NCI-H526 (cell line): Measurements from ENCODE around the gene ARNT2.
A peak's percentile ranks its signal among the peaks of the same experiment; 100 is the strongest.
"Not testable (repeated sequence)": the region's sequence is repeated elsewhere in the genome, so short reads cannot be mapped to it uniquely, and the experiment has no call there.

Experiments used
- DNase-seq, 2 experiments: peaks; one replicate each; lab custom pipeline; 2025; lab: John Stamatoyannopoulos, UW

Gene ARNT2

DNA sequence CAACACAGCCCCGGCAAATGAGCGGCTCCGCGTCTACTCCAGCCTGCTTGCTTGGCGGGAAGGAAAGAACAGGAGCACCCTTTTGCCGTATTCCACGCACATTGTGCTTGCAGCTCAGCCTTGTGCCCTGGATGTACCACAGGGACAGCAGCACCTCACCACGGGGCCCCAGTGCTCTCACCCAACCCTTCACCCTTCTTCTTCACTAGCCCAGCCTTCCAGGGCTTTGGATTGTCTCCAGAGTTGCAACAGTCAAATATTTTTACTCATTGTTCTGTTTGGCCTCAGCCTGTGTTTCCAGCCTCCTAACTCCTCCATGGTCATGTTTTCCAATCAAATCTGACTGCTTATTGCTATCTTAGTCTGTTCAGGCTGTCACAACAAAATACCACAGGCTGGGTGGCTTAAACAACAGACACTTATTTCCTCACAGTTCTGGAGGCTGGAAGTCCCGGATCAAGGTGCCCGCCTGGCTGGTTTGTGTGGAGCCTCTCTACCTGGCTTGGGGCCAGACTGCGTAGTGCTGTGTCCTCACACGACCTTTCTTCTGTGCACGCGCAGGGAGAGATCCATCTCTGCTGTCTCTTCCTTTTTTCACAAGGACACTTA is 211.7 kb downstream of the ARNT2 start:
- peak; percentile 71 to 85 for DNase-seq

DNA sequence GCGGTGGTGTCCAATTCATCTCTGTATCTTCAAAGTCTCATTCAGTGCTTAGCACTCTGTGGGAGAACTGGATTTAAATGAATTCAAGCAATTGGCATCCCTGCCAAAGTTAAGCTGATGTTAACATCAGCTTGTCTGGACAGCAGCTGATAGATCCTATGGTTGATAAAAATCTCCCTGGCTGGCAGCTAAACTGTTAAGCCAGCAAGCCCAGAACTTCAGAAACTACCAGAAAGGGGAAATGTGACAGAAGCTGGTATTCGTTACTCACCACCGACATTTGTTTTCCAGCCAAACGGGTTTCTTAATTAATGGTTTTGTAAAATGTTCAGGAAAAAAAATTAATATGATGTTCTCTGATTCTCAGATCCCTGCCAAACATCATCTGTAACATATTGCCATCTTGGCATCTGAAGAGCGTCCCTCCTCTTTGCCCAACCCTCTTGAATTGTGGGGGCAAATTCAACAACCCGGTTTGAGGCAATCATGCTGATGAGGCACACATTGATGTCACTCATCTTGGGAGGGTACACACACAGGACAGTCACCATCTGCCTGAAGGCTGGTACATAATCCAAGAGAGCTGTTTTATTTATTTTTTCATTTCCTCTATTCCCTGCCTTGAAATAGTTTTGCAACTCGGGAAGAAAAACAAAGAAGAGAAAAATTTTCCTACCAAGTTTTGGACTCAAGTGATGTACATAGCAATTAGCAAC is 214.7 kb downstream of the ARNT2 start:
- no peak for DNase-seq

DNA sequence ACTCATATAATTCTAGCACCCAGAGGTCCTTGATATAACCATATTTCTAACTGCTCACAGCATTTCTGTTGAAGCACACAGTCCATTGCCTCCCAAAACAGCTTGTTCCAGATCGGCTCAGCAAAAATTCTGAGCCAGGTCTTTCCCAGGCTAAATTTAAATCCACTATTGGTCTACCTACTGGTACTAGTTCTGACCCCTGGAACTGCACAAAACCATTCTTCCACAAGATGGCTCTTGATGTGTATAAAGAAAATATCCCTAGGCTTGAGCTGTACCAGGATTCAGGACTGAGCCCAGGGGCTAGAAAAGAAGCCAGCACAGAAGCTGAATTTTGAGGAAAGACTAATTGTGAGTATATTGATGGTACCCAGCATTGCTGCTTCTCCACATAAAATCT is 215.5 kb downstream of the ARNT2 start:
- DNase-seq = peak; percentile 1 to 11

DNA sequence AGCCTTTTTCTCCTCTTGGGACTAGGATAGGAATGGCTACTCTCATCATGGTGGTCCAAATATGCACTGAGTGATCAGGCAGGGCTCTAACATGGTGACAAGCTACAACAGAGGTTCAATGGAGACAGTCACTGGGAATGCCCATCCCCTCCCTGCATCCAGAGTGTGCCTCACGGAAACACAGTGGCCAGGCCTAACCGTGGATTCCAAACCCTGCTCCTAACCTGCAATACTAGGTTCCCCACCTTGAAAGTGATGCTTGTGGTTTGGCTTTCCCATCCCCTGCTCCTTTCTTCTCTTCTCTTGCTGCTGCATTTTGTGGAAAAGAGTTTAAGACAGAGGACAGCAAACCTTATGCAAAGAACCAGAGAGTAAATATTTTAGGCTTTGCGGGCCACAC is 216.0 kb downstream of the ARNT2 start:
- no peak for DNase-seq

DNA sequence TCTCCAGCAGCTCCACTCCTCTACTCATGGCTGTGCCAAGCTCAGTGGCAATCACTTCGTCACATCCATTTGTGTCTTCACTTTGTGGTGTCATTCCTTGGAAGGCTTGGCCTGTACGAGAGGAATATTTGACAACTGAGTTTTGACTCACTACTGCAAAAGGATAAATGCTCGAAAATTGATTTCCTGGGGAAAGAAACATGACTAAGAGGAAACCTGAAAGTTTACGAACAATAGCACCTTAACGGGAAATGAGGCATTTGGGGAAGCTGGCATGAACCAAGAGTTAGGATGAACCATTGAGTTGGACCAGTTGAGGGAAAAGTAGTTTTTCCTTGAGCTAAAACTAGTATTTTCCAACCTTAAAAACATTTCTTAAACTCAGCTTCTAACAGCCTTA is 216.7 kb downstream of the ARNT2 start:
- no peak for DNase-seq

DNA sequence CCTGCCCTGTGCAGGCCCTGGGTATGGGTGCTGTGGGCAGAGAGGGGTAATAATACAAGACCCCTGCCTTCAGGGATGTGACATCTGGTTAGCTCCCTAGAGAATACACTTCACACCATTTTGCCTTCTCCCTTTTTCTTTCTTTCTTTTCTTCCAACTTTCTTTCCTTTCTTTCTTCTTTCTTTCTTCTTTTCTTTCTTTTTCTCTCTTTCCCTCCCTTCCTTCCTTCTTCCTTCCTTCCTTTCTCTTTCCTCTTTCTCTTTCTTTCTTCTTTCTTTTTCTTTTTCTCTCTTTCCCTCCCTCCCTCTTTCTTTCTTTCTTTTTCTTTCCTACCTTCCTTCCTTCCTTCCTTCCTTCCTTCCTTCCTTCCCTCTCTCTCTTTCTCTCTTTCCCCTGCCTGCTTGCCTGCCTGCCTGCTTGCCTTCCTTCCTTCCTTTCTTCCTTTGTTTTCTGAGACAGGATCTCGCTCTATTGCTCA is 222.5 kb downstream of the ARNT2 start:
- DNase-seq = no peak

DNA sequence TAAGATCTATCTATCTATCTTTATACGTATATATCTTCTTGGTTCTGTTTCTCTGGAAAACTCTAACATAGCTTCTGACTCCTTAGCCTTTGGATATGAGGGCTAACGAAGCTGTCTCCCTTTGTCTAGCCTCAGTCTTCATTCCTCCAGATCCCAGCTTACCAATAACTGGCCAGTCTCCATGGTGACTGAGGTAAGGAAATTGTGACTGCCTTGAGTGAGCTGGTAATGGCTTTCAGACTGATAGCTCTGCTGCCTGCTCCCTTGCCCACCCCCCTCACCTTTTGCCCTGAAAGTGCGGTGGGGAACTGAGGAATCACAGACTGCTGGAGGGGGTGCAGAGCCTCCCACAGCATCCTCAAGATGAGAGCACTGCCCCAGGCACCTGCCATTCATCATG is 225.2 kb downstream of the ARNT2 start:
- DNase-seq = no peak

DNA sequence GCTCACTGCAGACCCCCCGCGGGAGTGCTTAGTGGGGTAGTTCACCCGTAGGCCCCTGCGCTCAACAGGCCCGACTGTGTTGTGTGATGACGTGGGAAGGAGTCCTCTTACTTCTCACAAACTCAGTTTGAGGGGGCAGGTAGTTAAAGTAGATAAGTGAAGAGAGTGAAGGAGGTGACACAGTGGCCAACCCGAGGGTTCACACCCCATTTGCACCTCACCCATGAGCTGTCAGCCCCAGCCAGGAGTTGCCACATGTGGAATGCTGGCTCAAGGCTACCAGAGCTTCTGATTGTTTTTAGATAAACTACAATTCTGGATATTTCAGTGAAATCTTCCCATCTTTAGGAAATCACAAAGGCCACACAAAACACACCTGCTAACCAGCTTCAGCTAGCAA is 226.8 kb downstream of the ARNT2 start:
- no peak for DNase-seq

DNA sequence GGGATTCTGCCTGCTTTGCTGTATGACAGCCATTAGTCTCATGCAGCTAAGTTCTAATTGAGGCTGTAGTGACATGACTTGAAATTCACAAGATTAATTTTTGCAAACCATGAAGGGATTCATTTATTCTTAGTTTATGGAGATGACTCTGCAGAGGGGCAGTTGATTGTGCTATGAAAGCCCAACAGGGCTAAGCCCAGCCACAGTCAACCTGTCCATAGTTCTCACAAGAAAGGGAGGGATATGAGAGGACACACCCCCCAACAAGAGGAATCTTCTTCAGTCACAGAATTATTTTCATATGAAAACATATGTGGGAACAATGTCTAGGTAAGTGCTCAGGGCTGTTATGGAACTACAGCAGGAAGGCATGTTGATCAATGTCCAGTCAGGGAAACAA is 229.0 kb downstream of the ARNT2 start:
- DNase-seq = peak in 1 of 2 experiments; percentile 11

DNA sequence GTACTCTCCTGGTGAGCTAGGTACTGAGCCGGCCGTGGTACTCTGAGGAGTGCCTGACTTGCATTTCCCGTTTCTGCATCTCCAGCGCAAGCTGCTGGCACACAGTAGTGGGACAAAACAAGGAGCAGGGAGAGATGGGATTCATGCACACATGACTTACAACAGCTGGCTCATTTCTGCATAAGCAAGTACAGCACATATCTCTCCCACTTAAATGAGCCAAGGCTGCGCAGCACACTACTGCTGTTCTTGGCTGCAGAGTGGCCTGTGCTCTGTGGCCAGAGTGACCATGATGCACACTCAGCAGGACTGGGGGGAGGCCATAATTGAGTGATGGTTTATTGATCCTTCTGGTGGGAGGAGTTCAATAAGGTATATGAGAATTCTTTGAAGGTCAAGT is 231.8 kb downstream of the ARNT2 start:
- DNase-seq = no peak

DNA sequence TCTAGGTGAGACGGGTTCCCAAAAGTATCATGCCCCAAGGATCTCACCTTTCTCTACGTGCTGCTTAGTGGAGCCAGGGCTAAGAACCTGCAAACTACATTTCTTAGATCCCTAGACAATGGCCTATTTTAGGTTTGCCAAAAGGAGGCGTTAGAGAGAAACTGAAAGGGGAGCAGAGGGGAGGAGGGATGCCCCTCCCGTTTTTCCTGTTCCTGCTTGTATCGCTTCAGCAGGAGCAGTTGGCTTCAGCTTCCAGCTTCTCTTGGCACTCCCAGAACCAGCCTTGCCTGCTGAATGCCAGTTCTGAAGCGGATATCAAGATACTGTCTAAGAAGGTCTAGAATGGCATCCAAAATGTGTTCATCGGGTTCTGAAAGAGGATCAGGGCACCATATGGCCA is 232.5 kb downstream of the ARNT2 start:
- DNase-seq = no peak

DNA sequence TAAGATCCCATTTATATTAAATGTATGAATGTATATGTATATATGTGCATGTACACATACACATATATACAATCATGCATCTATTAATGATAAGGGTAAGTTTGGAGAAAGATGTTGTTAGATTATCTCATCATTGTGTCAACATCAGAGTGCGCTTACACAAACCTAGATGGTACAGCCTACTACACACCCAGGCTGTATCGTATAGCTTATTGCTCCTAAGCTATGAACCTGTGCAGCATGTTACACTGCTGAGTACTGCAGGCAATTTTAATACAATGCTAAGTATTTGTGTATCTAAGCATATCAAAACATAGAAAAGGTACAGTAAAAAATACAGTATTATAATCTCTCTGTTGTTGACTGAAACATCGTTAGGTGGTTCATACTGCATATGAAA is 233.6 kb downstream of the ARNT2 start:
- no peak for DNase-seq

DNA sequence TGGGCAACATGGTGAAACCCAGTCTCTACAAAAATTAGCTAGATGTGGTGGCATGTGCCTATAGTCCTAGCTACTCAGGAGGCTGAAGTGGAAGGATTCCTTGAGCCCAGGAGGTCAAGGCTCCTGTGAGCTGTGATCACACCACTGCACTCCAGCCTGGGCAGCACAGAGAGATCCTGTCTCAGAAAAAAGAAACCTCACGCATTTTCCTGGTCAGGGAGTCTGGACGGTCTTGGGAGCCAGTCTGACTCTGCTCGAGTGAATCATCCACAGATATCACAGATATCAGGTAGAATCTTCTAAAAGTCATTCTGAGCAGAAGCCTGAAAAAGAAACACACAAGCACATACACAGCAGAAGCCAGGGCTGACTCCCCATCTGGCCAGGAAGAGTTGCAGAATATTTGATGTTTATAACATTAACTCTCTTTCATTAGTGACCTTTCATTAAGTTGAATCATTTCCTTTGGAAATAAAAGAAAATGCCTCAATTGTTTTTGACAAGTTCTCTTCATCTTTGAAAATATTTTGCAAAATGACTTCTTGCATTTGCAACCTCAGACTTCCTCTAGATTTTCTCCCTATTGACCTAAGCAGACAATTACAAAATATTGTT is 234.5 kb downstream of the ARNT2 start:
- DNase-seq = no peak

DNA sequence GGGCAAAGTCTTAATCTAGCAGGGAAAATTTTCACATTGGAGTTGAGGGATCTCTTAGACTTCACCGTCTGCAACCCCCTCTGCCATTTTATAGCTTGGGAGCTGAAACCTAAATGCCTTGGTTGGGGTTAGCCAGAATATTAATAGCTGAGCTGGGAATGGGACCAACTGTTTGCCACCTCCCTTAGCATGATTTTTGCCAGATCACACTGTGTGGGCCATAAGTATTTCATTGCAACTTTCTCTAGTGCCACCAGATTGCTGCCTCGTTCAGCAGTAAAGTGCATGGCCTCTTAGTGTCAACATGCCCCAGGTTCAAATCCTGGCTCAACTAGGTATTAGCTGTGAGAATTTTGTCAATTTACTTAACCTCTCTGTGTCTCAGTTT is 235.0 kb downstream of the ARNT2 start:
- DNase-seq = no peak

DNA sequence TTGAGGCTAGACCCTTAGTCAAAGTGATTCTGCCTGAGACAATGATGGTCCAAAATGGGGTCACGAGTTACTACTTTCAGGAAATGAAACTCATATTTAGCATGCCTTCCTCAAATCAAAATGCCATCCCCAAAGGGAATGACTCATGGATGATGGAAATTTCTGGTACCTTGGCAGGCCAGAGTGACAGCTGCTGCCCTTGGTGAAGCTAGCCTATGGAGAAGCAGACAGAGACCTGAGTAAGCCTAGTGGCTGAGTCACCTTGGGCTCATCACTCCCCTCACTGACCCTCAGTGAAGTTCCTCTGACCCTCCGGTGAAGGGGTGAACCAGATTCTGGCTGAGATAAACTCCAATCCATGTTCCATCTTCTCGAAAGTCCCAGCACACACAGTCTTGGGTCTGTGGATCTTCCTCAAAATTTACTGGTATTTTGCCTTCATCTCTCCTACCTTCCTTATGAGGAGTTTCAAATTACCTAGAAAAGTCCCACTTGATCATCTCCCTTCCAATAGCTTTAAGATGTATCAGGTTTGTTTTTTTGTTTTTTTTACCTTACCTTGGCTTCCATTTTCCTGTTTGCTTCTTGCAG is 236.4 kb downstream of the ARNT2 start:
- no peak for DNase-seq

DNA sequence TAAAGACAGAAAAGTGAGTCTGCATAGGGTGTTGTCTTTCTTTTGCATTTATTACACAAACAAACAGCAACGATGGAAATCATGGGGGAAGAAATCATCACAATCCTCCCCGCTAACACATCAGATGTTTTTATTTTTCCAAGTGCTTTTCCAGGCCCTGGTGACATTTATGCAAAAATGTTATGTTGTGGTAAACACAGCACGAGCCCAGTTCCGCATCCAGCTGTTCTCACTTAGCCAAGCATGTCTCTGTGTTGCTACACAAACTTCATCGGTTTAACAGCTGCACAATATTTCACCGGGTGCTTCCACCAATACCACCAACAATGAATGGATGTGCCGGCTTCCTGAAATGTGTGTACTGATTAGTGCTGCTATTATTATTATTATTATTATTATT is 237.2 kb downstream of the ARNT2 start:
- DNase-seq = no peak

DNA sequence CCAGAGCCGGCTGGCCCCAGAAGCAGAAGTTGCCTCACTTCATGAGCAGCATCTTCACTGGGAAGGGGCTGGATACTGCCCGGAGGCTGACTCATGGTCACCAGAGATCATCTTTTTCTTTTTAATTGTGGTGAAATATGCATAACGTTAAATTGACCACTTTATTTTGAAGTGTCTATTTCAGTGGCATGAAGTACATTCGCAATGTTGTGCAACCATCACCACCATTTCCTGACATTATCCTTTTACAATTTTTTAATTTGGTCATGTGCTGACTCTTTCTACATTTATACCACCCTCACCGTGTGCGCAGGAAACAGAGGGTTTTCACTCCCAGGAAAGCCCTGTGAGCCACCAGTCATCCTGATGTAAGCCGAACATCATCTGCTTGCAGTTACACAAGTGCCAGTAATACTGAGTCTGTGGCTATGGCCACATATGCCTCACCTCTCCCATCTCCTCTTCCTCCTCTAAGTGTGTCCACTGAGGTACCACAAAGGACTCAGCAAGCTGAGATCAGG is 239.3 kb downstream of the ARNT2 start:
- no peak for DNase-seq

DNA sequence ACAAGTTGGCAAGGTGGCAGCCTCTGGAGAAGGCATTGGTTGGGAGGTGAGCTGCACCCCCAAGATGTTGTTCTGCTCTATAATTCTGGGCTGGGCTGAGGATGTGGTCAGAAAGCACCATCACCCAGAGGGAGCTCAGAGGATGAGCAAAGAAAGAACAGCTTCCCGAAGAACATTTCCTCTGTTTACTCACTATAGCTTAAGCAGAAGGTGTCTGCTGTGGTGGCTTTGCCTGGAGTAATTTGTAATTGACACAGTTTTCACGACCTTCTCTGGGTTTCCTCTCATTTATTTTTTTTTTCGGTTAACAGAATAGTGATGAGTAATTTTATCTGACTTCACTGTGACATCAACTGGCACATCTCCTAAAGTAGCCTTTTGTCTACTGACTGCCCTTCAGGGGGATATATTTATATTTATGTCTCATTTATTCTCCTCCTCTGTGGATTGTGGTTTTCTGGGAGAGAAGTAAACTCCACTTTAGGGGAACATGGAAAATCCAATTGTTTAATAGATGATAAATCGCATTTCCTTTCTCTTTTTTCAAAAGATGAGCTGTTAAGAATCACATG is 241.4 kb downstream of the ARNT2 start:
- no peak for DNase-seq

DNA sequence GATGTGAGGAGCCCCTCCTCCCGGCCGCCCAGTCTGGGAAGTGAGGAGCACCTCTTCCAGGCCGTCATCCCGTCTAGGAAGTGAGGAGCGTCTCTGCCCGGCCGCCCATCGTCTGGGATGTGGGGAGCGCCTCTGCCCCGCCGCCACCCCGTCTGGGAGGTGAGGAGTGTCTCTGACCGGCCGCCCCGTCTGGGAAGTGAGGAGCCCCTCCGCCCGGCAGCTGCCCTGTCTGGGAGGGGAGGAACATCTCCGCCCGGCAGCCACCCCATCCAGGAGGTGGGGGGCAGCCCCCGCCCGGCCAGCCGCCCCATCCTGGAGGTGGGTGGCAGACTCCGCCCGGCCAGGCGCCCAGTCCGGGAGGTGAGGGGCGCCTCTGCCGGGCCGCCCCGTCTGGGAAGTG is 243.2 kb downstream of the ARNT2 start:
- not testable (repeated sequence) for DNase-seq
